HG02678 (cell line): ENCODE results near the gene TCF7.
A peak's percentile ranks its signal among the peaks of the same experiment; 100 is the strongest.

Source experiments
- ATAC-seq: cut with Tn5 transposase; IDR thresholded peaks from one replicate; pipeline ENCODE4 v1.9.1; 2021; ENCODE audit warnings: mild to moderate bottlenecking, moderate library complexity; ENCODE audit not compliant: unreplicated experiment

Gene TCF7

GRCh38 chr5:134129411-134130238, 15.1 kb downstream of the TCF7 start:
- ATAC-seq, result no peak

GRCh38 chr5:134130239-134130945, 15.9 kb downstream of the TCF7 start:
- no peak for ATAC-seq

- no peak for ATAC-seq
These were observed 16.7 kb downstream of the TCF7 start for GRCh38 chr5:134131165-134131564.

GRCh38 chr5:134131578-134132350, 17.3 kb downstream of the TCF7 start:
- no peak for ATAC-seq

GRCh38 chr5:134132372-134133187, 18.1 kb downstream of the TCF7 start:
- ATAC-seq, result peak; percentile 81

- ATAC-seq, result no peak
These were observed 18.9 kb downstream of the TCF7 start for GRCh38 chr5:134133188-134133994.

GRCh38 chr5:134133995-134134541, 19.6 kb downstream of the TCF7 start:
- ATAC-seq, result no peak

- ATAC-seq, result no peak
These were observed 20.7 kb downstream of the TCF7 start for GRCh38 chr5:134135091-134135655.

GRCh38 chr5:134136221-134136631, 21.7 kb downstream of the TCF7 start:
- ATAC-seq, result no peak

- no peak for ATAC-seq
These were observed 22.3 kb downstream of the TCF7 start for GRCh38 chr5:134136771-134137170.

GRCh38 chr5:134138416-134139376, 24.2 kb downstream of the TCF7 start:
- peak; percentile 79 for ATAC-seq

- no peak for ATAC-seq
These were observed 24.9 kb downstream of the TCF7 start for GRCh38 chr5:134139377-134139851.

- no peak for ATAC-seq
These were observed 25.5 kb downstream of the TCF7 start for GRCh38 chr5:134139891-134140469.

GRCh38 chr5:134140530-134141201, 26.2 kb downstream of the TCF7 start:
- ATAC-seq, result no peak

- ATAC-seq, result no peak
These were observed 27.0 kb downstream of the TCF7 start for GRCh38 chr5:134141331-134142050.

GRCh38 chr5:134142052-134142451, 27.6 kb downstream of the TCF7 start:
- no peak for ATAC-seq
